HG02981 (cell line): ENCODE data around the gene NKD1.
"Not testable (repeated sequence)": the region's sequence is repeated elsewhere in the genome, so short reads cannot be mapped to it uniquely, and the experiment has no call there.

Experiments used
- ATAC-seq: cut with Tn5 transposase; IDR thresholded peaks from one replicate; pipeline ENCODE4 v1.9.1; 2021; ENCODE audit warnings: mild to moderate bottlenecking, moderate library complexity; ENCODE audit not compliant: unreplicated experiment

Gene NKD1, protein sequence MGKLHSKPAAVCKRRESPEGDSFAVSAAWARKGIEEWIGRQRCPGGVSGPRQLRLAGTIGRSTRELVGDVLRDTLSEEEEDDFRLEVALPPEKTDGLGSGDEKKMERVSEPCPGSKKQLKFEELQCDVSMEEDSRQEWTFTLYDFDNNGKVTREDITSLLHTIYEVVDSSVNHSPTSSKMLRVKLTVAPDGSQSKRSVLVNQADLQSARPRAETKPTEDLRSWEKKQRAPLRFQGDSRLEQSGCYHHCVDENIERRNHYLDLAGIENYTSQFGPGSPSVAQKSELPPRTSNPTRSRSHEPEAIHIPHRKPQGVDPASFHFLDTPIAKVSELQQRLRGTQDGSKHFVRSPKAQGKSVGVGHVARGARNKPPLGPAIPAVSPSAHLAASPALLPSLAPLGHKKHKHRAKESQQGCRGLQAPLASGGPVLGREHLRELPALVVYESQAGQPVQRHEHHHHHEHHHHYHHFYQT

DNA sequence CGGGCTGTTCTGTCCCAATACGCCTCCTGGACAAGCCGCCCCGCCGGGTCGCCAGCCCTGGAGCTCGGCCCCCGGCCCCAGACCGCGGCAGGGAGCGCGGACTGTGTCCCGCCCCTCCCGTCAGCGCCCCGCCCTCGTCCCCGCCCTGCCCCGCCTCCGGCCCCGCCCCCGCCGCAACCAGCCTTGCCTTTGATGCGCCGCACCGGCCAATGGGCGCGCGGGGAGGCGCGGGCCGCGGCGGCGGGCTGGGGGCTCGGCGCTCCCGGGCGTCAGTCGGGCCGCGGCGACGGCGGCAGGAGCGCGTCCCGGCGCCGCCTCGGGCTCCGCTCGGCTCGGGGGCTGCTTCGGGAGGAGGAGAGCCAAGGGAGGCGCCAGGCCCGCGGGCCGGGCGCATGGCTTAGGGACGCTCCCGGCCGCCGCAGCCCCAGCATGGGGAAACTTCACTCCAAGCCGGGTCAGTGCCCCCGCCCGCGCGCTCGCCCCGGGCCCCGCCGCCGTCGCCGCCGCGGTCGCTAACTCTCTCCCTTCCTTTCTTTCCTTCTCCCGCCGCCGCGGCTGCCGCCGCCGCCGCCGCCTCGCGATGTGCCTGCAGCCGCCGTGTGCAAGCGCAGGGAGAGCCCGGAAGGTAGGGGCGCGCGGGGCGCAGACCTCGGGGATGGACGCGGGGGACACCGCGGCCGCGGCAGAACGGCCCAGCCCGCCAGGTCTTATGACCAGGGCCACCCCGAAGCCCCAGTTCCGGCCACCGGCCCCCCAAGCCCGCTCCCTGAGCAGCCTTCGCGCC, at the start of gene NKD1:
Gene NKD1 (plus strand): TSS at position 272 of the 784 bp plus-strand sequence. CDS start 158 bp downstream, at position 430.
- ATAC-seq = peak; percentile 72

DNA sequence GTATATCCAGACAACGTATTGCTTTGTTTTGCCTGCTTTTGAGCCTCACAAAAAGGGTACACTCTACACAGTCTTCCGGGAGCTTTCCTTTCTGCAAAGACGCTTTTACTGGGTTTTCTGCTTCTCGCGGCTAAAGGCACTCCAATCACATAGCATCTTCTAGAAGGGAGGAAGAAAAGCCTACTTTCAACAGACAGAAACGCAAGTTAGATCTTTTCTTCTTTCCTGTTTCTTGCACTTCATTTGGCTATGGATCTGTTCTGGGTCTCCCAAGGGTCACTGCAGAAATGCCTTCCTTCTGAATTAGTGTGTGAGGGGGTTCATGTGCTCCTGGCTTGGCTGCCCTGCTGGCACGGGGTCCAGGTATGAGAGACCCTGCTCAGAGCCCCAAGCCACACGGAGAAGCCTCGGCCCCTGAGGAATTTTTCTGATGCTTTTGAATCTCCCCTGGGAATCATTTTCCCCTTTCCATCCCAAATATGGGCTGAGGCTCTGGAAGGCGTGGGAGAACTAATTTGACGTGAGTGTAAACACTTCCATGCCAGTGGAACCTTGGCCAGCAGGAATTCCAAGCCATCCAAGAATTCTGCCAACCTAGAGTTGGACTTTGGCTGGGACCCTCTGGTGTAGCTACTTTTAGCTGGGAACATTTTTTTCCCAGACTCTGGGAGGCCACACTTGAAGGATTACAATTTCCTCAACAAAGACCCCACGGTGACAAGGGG, 49.6 kb upstream of the NKD1 start:
- ATAC-seq = no peak

DNA sequence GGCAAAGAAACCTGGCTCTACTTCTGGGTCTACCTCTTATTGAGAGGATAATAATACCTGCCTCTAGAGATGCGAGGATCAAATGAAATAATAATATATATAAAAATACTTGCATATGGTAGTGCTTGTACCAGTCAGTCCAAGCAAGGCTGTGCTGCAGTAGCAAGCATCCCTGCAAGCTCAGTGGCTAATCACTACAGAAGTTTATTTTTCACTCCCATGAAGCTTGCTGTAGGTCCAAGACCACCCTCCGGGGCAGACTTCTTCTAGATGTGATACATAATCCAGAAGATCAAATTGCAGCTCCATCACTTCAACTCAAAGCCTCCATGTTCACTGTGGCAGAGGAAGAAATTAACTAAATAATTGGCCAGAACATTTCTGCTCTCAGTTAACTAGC, 48.9 kb upstream of the NKD1 start:
- ATAC-seq = no peak

DNA sequence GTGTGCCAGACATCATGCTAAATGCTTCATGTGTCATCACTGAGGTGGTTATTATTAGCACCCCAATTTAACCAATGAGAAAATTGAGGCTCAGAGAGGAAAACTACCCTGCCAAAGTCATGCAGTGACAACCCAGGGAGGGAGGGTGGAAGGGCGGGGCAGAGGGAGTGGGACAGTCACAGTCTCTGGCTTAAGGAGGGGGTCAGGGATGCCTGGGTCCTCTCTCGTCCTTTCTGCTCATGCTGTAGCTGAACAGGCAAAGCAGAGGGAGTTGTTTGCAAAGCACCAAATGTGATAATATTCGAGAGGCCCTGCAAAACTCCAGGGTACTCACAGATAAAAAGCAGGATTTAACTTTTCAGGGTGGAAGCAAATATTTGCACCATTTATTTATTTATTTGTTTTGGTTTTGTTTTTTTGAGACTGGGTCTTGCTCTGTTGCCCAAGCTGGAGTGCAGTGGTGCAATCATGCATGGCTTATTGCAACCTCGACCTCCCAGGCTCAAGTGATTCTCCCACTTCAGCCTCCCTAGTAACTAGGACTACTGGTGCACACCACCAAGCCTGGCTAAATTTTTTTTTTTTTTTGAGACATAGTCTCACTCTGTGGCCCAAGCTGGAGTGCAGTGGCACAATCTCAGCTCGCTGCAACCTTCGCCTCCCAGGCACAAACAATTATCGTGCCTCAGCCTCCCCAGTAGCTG, 47.9 kb upstream of the NKD1 start:
- ATAC-seq = no peak

DNA sequence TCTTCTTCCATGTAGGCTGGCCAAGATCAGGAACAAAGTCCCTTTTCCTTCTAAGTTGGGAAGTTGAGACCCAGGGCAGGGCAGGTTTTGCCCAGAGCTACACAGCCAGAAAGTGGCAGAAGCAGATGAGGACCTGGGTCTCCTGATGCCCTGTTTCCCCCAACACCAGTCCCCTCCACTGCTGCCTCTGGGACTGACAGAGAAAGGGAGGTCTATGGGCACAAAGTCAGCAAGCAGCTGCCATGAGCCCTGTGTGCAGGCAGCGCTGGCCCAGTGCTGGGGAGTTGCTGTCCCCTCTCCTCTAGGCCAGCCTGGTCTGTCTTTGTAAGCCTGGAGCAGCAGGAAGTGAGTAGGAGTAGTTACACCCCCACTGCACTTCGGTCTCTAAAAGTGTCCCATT, 46.9 kb upstream of the NKD1 start:
- no peak for ATAC-seq

DNA sequence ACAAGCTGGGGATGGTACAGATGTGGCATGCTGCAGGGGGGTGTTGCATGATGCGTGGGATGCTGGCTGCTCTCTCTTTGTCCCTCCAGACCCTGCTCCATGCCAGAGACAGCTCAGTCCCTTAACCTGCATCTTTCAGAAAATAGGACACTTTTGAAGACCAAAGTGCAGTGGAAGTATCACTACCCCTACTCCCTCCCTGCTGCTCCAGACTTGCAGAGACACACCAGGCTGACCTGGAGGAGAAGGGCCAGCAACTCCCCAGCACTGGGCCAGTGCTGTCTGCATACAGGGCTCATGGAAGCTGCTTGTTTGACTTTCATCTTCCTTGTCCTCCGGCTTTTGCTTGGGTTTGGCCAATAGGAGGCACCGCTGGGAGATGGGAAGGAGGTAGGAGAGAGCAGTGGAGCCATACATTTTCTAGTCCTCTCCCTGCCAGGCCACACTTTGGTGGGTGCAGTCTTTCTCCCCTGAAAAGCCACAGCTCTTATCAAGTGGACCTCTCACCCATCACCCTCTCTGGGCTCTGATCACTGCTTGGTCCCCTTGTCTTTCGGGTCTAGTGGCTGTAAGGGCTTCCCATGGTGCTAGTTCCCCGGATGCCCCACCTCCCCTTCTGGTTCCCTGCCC, 46.1 kb upstream of the NKD1 start:
- ATAC-seq = no peak

DNA sequence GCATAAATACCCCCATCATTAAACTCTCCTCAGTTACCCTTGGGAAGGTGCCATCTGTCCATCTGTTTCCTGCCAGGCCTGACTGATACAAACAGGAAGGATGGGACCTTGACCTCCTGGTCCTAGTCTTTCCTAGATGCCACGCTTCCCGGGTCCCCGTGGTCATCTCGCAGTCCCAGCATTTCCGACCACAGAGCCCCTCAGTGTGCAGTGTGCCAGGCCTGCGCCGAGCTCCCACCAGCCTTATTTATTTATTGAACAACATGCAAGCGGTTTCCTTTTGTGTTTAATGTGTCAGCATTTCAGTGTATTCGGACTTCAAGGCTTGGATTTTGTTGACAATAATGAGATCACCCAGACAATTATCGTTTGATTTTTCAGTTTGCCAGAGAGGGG, 45.6 kb upstream of the NKD1 start:
- no peak for ATAC-seq

DNA sequence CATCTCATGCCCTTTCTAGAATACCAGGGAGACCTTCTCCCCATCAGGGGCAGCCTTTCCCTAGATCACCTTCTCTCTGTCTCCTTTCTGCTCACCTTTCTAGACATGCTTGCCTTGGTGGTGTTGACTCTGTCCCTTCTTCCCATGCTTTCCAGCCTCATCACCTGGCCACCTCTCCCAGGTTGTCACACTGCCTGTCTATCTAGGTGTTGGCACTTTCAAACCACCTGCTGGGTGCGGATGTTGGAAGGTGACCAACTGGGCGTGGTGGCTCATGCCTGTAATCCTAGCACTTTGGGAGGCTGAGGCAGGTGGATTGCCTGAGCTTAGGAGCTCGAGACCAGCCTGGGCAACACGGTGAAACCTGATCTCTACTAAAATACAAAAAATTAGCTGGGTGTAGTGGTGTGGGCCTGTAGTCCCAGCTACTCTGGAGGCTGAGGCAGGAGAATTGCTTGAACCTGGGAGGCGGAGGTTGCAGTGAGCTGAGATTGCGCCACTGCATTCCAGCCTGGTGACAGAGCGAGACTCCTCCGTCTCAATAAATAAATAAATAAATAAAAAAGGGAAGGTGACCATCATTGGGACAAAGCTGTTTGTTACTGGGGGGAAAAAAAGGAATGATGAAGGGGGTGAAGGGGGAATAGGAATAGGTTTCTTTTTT, 44.2 kb upstream of the NKD1 start:
- not testable (repeated sequence) for ATAC-seq

DNA sequence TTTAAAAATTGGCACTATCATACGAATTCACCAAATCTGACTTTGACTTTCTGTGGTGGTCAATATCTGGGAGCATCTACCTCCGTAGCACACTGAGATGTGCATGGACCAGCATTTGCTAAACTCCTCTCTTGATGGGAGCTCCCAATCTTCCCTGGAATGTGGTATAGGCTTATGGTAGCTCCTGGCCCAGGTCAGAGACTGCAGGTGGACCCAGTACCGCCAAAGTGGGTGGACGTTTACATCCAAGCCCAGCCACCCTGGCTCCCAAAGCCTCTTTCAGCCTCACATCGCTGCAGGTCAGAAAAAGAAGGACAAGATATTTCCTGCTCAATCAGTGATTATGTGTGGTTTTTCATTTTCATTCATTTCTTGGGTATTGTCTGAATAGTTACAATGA, 43.1 kb upstream of the NKD1 start:
- no peak for ATAC-seq

DNA sequence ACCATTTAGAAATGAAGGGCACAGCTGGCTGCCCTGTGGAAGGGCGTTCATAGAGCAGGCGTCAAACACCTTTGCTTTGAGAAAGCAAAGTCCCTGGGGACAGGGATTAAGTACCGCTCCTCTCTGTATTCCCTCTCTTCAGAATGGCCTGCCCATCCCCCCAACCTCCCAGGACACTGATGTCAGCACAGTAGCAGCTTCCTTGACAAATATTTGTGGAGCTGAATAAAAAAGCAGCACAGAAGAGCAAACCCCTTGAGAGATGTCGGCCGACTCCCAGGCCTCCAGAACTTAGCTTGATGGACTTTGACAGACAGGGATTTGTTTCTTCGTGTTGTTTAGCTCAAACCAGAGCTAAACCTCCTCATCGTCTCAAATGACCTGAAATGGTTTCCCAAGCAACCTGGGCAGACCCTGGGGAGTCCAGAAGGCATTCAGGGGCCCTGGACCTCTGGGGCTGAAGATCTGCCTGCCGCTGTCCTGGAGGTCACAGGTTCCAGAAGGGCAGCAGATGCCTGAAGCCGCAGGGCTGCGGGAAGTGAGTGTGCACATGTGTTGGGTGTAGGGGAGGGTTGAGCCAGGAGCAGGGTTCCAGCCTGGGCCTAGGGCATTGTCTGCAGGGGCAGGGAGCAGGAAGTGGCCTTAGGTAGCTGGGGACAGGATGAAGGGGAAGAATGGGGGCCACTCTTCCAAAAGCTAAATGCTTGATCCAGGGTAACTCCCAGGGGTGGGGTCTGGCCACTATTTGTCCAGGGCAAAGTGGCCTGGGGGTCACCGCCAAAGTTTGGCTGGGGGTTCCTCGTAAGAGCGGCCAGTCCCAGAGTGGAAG, 42.3 kb upstream of the NKD1 start:
- no peak for ATAC-seq

DNA sequence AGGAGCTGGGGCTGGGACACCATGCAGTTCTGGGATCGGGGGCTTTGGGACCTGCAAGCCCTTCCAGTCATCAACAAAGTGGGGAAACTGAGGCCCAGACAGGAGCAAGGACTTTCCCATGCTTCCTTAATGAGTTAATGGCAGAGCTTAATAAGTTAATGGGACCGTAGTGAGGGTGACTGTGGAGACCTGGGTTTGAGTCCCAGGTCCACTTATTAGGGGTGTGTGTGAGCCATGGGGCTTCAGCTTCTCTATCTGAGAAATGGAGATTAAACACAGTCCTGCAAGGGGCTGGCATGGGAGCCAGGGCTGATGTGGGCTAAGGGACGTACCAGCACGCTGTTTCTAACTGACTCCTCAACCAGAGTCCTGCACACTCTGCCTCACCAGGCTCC, 41.7 kb upstream of the NKD1 start:
- ATAC-seq = no peak

DNA sequence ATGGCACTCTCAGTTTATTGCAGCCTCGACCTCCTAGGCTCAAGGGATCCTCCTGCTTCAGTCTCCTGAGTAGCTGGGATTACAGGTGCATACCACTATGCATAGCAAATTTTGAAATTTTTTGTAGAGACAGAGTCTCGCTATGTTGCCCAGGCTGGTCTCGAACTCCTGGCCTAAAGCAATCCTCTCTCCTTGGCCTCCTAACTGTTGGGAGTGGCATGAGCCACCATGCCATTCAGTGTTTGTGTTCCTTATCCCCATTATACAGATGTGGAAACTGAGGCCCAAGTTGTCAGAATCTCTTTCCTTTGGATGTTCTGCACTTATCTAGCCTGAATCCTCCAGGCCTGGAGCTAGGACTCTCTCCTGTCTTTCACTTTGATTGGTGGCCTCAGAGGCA, 40.8 kb upstream of the NKD1 start:
- no peak for ATAC-seq

DNA sequence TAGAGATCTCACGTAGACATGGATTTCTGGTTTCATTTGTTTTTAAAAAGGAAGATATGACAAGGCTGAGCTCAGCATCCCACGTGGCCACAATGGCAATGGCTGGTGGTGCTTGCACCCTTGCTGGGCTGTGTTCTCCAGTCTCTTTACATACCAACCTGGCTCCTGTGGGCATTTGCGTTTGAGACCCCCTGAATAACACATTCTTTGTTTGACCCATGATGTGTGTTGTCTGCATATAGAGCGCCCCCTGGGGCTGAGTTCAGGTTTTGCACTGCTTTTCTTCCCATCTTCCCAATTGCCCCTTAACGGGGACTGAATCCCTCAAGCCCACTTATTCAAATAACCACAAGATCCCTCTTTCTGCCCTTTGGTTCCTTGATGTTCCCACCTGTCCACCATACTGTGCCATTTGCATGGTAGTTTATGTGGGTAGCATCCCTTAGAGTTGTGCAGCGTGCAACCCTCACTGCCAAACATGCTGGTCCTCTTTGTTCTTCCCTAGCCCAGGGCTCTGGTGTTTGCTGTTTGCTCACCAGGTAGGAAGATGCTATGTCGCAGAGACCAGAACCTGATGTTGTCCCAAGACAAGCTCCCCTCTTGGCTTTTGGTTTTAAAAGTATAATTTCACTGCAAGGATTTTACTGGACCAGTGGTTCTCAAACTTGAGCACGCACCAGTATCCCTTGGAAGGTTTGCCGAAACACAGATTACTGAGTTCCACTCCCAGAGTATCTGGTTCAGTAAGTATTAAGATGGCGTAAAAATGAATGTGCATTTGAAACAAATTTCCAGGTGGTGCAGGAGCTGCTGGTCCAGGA, 38.5 kb upstream of the NKD1 start:
- no peak for ATAC-seq

DNA sequence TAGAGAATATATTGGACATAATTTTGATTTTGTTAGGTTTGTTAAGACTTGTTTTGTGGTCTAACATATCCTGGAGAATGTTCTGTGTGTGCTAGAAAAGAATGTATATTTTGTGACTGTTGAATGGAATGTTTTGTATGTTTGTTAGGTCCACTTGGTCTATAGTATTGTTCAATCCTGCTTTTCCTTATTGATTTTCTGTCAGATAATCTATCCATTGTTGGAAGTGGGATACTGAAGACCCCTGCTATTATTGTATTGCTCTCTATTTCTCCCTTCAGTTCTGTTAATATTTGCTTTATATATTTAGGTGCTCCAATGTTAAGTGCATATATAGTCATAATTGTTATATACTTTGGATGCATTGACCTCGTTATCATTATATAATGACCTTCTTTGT, 33.0 kb upstream of the NKD1 start:
- no peak for ATAC-seq

DNA sequence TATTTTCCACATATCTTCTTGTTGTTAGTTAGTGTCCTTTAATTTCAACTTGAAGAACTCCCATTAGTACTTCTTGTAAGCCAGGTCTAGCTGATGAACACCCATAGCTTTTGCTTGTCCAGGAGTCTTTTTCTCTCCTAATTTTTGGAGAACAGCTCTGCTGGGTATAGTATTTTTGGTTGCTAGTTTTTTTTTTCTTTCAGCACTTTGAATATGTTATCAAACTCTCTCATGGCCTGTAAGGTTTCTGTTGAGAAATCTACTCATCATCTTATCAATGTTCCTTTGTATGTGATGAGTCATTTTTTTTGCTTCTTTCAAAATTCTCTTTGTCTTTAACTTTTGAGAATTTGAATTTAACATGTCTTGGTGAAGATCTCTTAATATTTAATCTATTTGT, 31.8 kb upstream of the NKD1 start:
- ATAC-seq = no peak

DNA sequence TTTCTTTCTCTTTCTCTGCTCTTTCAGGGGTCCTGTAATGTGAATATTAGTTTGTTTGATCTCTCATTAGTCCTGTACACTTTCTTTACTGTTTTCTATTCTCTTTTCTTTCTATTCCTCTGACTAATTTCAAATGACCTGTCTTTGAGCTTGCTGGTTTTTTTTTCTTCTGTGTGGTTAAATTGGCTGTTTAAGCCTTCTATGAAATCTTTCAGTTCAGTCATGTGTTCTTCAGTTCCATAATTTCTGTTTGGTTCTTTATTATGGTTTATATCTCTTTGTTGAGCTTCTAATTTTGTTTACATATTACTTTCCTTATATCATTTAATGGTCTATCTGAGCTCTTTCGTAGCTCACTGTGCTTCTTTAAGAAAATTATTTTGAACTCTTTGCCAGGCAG, 31.3 kb upstream of the NKD1 start:
- no peak for ATAC-seq

DNA sequence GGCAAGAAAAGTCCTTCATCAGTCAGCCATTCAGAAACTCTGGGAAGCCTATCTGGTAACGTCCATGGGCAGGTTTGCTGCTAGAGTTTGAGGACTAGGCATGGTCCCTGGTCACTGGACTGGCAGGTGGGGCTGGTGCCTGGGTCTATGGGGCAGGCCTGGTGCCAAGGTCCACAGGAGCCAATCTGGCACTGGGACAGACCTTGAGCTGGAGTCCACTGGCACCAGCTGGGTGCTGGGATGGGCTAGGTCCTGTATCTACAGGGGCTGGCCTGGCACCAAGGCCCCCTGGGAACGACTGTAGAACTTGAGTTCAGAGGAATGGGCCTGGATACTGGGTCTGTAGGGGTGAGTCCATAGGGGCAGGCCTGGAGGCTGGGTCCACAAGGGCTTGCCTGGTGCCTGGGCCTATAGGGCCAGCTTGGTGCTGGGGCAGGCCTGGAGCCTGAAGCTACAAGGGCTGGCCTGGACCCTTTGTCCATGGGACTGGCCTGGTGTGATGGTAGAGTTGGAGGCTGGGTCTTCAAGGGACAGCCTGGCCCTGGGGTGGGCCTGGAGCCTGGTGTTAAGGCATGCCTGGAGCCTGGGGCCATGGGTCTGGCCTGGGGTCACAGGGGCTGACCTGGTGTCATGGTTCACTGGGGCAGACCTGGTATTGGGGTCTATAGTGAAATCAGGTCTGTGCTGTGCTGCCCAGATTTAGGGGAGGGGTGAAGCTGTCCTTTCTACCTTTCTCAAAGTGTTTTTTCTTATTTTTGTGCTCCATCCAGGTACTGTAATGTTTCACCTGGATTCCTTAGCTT, 30.5 kb upstream of the NKD1 start:
- no peak for ATAC-seq
